Thyroid gland (tissue), 4 donors: ENCODE measurements around the gene IFNAR2. TPM values are rescaled to one million over a fixed set of nuclear protein-coding genes. Genes with fewer than 3 reads are reported as not detected.

Source experiments
- DNase-seq, 2 donors: peaks; one replicate each; pipeline ENCODE4 v3.0.0-alpha.2; 2019
- H3K27ac ChIP-seq, 3 donors: fragments of 200-600 bp; sonication (generic); 1 replicate in 2 of 3; 2 replicates in 1 of 3; pipeline ENCODE4 v1.5.1; 2016 to 2019; ENCODE audit warnings: mild to moderate bottlenecking in 1 of 3, moderate library complexity in 1 of 3
- H3K27me3 ChIP-seq: fragments of 200-600 bp; sonication (generic); one replicate; pipeline ENCODE4 v1.5.1; 2019
- H3K36me3 ChIP-seq, 2 donors: fragments of 200-600 bp; sonication (generic); one replicate each; pipeline ENCODE4 v1.5.1; 2016 to 2019
- H3K4me1 ChIP-seq, 2 donors: fragments of 200-600 bp; sonication (generic); one replicate each; pipeline ENCODE4 v1.5.1; 2017 to 2019
- H3K4me3 ChIP-seq, 3 donors: fragments of 200-600 bp; sonication (generic); replicated peaks in 1 of 3; 1 replicate in 2 of 3; 2 replicates in 1 of 3; pipeline ENCODE4 v1.5.1; 2016; ENCODE audit warnings: mild to moderate bottlenecking in 1 of 3
- H3K9me3 ChIP-seq: fragments of 200-600 bp; sonication (generic); one replicate; pipeline ENCODE4 v1.5.1; 2017
- POLR2A ChIP-seq, 2 donors: fragments of 450-650 bp; IDR thresholded peaks; one replicate each; pipeline ENCODE4 v1.6.1; 2017; ENCODE audit warnings: antibody characterized with exemption in 2 of 2, mild to moderate bottlenecking in 2 of 2, moderate library complexity in 1 of 2
- WGBS, 2 donors: methylation state at CpG; one replicate each; pipeline ENCODE4 v1.1.5; 2017; 5-methylcytosine and 5-hydroxymethylcytosine counted together
- intact Hi-C: fragments of 100-400 bp; cut with DNase I; formaldehyde crosslinking; loops from one replicate; pipeline ENCODE4 v1.15.1; 2023
- total RNA-seq, 4 donors: library from RNA; depleted of rRNA; stranded (reverse); fragments of >200 nt; gene quantifications; one replicate each; pipeline ENCODE4 v1.2.3, GENCODE V29; 2016
- TF ChIP-seq, protein P1 (sequence below), 6 experiments: fragments of 200-600 bp in 3 of 6; fragments of 450-650 bp in 3 of 6; sonication (generic) in 3 of 6; IDR thresholded peaks; one replicate each; pipeline ENCODE4 v1.5.1; 2016 to 2019; ENCODE audit warnings: antibody characterized with exemption in 6 of 6, mild to moderate bottlenecking in 2 of 6, inconsistent platforms in 1 of 6, moderate library complexity in 1 of 6

The IFNAR2 gene
- total RNA-seq, 4 donors from 2014 or later, result 6.6 to 11.0 (median 7.8) TPM

DNA sequence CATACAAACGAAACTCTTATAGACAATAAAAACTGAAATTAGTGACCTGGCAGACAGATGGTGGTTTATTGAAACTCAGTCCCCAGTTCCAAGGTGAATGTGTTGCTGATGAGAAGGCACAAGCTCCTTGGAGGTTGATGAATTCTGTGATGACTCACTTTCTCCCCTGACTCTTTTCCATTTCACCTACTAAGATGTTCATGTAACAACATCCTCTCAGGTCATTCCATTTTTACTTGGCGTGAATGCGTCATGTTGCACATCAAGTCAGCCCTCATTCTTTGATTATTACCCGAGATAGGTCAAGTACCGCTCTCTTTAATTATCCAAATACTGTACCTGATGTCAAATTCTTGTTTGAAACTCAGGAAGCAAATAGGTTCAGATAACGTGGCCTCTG is 26.3 kb downstream of the IFNAR2 start:
- no peak for DNase-seq
- Histone ChIP-seq H3K27me3 (no peaks in the 10 kb centered on the region), H3K9me3 (no peaks in the 10 kb centered on the region), H3K4me3 (no peak overlapping the region), H3K27ac (no peak overlapping the region), H3K36me3 (no peaks in the 10 kb centered on the region), H3K4me1 (no peaks in the 10 kb centered on the region)
- intact Hi-C loops, result no loop called here
- WGBS, 2 donors, result 92 to 96% methylated on average over 6 of the region's 6 CpGs
- TF ChIP-seq, protein P1, sequence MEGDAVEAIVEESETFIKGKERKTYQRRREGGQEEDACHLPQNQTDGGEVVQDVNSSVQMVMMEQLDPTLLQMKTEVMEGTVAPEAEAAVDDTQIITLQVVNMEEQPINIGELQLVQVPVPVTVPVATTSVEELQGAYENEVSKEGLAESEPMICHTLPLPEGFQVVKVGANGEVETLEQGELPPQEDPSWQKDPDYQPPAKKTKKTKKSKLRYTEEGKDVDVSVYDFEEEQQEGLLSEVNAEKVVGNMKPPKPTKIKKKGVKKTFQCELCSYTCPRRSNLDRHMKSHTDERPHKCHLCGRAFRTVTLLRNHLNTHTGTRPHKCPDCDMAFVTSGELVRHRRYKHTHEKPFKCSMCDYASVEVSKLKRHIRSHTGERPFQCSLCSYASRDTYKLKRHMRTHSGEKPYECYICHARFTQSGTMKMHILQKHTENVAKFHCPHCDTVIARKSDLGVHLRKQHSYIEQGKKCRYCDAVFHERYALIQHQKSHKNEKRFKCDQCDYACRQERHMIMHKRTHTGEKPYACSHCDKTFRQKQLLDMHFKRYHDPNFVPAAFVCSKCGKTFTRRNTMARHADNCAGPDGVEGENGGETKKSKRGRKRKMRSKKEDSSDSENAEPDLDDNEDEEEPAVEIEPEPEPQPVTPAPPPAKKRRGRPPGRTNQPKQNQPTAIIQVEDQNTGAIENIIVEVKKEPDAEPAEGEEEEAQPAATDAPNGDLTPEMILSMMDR (IDR thresholded peaks at IDR 0.05), result no peak
- TF ChIP-seq POLR2A (IDR thresholded peaks at IDR 0.05), result no peak

DNA sequence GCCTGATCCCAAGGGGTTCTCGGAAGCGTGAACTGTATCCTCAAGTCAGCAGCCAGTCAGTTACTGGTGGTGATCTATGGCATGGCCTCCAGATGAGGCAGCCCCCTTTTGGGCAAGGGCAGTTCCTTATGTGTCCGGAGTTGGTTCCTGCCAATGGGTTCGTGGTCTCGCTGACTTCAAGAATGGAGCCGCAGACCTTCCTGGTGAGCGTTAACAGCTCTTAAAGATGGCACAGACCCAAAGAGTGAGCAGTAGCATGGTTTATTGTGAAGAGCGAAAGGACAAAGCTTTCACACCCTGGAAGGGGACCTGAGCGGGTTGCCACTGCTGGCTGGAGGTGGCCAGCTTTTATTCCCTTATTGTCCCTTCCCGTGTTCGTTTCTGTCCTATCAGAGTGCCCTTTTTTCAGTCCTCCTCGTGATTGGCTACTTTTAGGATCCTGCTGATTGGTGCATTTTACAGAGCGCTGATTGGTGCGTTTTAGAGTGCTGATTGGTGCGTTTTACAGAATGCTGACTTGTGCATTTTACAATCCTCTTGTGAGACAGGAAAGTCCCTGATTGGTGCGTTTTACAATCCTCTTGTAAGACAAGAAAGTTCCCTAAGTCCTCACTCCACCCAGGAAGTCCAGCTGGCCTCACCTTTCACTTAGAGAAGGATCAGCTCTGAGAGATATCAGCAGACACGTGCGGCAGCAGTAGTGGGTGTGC is 27.5 kb downstream of the IFNAR2 start:
- H3K4me3 ChIP-seq, result no peak overlapping the region
- H3K27ac ChIP-seq, result no peak overlapping the region
- intact Hi-C loops, result no loop called here
- 97% methylated on average over 18 of the region's 18 CpGs for WGBS, 2 donors
- H3K9me3 ChIP-seq, result no peaks in the 10 kb centered on the region
- H3K36me3 ChIP-seq, result no peaks in the 10 kb centered on the region
- no peak for DNase-seq
- TF ChIP-seq, protein P1 (IDR thresholded peaks at IDR 0.05), result no peak
- no peak for TF ChIP-seq POLR2A (IDR thresholded peaks at IDR 0.05)
- H3K4me1 ChIP-seq, result no peaks in the 10 kb centered on the region
- no peaks in the 10 kb centered on the region for H3K27me3 ChIP-seq

- 96 to 97% methylated on average over 9 of the region's 9 CpGs for WGBS, 2 donors
- no peaks in the 10 kb centered on the region for H3K27me3 ChIP-seq
- no peaks in the 10 kb centered on the region for H3K36me3 ChIP-seq
- intact Hi-C loops, result no loop called here
- H3K4me3 ChIP-seq, result no peak overlapping the region
- H3K27ac ChIP-seq, result no peak overlapping the region
- H3K4me1 ChIP-seq, result no peaks in the 10 kb centered on the region
- TF ChIP-seq, protein P1 (IDR thresholded peaks at IDR 0.05), result no peak
- TF ChIP-seq POLR2A (IDR thresholded peaks at IDR 0.05), result no peak
- no peaks in the 10 kb centered on the region for H3K9me3 ChIP-seq
- DNase-seq, result no peak
Measured at GRCh38 chr21:33258475-33258874, 28.7 kb downstream of the IFNAR2 start.

DNA sequence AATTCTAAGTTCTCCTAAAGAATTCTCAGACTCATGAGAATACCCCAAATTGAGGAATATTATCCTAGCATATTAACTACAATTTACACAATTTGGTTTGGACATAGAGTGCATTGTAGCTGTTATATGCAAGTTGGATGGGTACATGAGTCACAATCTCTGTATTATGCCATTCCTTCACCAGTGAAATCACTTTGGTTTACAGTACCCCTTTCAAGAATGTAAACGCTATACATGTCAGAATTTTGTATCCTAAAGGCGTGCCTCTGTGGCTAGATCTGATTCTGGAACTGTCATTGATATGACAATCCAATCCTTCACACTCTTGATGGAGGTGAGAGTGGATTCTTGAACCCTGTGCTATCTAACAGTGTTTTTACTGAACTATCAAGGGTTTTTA is 29.7 kb downstream of the IFNAR2 start:
- no peak overlapping the region for H3K27ac ChIP-seq
- no peaks in the 10 kb centered on the region for H3K27me3 ChIP-seq
- TF ChIP-seq POLR2A (IDR thresholded peaks at IDR 0.05), result no peak
- TF ChIP-seq, protein P1 (IDR thresholded peaks at IDR 0.05), result no peak
- no peak overlapping the region for H3K4me3 ChIP-seq
- intact Hi-C loops, result no loop called here
- DNase-seq, result no peak
- H3K9me3 ChIP-seq, result no peaks in the 10 kb centered on the region
- H3K4me1 ChIP-seq, result no peaks in the 10 kb centered on the region
- WGBS, 2 donors, result 85 to 94% methylated on average over 2 of the region's 2 CpGs
- H3K36me3 ChIP-seq, result no peaks in the 10 kb centered on the region

DNA sequence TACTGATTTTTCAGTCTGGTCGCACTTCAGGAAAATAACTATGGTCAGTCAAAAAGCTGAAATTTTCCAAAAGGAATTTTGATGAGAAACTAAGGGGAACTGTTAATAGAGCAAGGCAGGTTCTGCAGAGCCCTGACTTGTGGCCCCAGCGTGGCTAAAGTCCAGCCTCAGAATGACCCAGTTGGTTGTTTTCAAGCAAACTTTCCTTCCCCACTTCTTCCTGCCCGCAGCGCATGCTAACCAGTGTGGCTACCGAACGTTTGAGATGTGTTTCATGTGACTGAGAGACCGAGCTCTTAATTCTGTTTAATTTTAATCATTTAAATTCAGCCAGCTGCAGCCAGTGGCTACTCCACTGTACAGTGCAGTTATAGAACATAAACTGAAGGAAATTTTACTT is 30.3 kb downstream of the IFNAR2 start:
- no peak for TF ChIP-seq POLR2A (IDR thresholded peaks at IDR 0.05)
- TF ChIP-seq, protein P1 (IDR thresholded peaks at IDR 0.05), result no peak
- Histone ChIP-seq H3K4me1 (no peaks in the 10 kb centered on the region), H3K9me3 (no peaks in the 10 kb centered on the region), H3K4me3 (no peak overlapping the region), H3K27me3 (no peaks in the 10 kb centered on the region), H3K27ac (no peak overlapping the region), H3K36me3 (no peaks in the 10 kb centered on the region)
- intact Hi-C loops, result loop anchor here (10.0 kb wide), 1 partner anchor 55 kb away; no protein-coding TSS in a partner anchor
- no peak for DNase-seq
- 81 to 85% methylated on average over 7 of the region's 7 CpGs for WGBS, 2 donors
